ENCODE data around the gene VPS13A.
"Not testable (repeated sequence)": the region's sequence is repeated elsewhere in the genome, so short reads cannot be mapped to it uniquely, and the experiment has no call there.

VPS13A gene

DNA sequence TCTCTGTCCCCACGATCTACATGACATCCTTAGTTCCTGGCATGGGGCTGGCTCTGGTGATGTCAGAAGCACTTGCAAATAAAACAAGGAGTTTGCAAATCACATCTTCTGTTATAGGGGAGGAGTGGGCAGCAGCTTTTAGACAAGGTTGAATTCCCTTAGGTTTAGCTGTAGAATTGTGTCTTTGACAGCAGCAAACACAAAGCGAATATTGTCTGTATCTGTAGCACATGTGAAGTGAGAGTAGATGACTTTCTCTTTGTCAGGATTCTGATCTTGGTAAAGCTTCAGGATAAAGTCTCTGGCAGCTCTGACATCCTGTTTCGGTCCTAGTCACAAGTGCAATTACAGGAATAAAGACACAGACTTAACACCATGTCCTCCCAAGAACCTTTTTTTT is 246.5 kb downstream of the VPS13A start:
- no peak for DNase-seq (ENCODE audit: low read depth, low spot score)

DNA sequence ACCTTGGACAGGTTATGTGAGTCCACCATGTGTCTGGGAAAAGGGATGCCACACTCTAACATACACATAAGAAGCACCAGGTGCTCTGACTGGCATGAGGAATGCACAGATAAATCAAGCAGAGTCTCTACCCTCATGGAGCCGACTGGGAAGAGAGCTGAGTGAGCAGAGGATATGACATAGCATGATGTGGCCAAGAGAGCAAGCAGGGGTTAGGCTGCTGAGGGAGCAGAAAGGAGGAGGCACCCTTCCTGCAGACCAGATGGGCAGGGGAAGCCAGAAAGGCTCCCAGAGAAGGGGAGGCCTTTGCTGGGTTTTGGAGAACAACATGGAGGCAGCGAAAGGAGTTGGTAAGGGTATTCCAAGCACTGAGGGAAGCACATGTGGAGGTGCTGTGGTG is 247.7 kb downstream of the VPS13A start:
- DNase-seq (ENCODE audit: low read depth, low spot score) = no peak

DNA sequence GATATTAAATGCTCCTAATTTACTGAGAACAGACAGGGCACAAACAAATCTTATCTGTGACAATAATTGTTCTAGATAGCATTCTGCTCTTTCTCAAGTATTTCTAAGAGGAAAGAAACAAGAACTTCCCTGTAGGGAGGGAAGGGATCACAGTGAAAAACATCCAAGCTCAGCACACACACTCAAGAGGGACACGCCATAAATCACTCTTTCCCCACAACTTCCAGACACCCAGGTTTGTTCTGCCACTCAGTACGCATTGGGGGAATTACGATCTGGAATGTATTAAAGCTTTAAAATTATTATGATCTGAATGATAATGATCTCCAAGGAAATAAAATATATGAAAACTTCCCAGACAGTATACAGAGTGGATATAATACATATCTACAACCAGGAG is 249.4 kb downstream of the VPS13A start:
- DNase-seq (ENCODE audit: low read depth, low spot score) = no peak

DNA sequence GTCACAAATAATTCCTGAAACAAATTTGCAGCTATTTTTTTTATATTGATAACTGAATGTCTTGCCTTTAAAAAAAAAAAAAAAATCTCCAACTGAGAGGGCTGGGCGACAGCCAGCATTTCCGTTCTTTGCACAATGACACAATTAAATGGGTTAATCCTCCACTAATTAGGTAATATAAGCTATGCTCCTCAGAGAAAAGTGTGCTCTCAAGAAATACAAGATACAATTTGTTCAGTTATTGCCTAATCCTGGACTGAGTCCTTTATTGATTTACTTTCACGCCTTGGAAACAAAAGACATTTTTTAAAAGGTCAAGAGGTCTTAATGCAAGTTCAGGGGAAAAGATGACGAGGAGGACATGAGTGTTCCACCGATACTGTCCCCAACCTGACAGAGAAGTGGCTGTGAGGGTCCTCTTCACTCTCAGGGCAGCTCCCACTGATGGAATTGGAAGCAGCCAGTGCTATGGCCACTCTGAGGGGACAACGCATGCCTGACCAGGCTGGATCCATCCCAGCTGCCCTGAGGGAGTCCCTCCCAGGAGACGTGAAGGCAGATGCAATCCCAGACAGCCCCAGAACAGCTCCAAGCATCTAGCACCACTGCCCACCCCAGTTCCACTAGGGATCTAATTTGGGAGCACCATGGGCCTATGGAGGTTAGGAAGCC is 250.1 kb downstream of the VPS13A start:
- no peak for DNase-seq (ENCODE audit: low read depth, low spot score)

DNA sequence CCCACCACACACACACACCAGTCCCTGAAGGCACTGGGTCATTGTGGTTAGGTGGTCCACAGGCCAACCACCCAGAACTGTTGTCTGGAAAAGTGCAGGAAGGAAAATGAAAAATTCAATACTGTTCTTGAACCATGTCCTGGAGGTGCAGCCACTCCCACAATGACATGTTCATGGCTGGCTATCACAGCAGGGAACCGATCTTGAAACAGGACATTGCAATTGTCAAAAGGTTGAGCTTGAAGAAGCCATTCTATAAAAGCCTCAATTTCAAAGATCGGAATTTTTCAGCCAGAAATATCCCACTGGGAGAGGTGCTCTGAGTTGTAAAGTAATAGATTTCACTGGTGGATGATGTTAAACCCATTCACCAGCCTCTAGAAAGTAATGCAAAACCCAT is 252.6 kb downstream of the VPS13A start:
- DNase-seq (ENCODE audit: low read depth, low spot score) = no peak

DNA sequence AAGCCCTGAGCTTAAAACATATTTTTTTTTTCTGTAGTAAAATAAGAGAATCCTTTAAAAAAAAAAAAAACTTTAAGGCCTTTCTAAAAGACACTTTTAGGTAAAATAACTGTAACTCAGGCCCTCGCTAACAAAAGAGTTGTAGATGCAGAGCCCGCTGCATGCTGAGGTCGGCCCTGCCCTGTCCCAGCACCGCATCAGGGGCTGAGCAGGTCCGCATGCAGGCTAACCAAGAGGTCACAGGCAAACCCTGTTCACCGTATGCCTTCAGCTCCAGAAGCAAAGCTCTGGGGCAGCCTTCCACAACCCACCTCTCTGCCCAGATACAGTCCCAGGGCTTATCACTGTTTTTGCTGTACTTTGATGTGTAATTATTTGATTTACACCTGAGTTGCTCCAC is 254.7 kb downstream of the VPS13A start:
- DNase-seq (ENCODE audit: low read depth, low spot score) = no peak

DNA sequence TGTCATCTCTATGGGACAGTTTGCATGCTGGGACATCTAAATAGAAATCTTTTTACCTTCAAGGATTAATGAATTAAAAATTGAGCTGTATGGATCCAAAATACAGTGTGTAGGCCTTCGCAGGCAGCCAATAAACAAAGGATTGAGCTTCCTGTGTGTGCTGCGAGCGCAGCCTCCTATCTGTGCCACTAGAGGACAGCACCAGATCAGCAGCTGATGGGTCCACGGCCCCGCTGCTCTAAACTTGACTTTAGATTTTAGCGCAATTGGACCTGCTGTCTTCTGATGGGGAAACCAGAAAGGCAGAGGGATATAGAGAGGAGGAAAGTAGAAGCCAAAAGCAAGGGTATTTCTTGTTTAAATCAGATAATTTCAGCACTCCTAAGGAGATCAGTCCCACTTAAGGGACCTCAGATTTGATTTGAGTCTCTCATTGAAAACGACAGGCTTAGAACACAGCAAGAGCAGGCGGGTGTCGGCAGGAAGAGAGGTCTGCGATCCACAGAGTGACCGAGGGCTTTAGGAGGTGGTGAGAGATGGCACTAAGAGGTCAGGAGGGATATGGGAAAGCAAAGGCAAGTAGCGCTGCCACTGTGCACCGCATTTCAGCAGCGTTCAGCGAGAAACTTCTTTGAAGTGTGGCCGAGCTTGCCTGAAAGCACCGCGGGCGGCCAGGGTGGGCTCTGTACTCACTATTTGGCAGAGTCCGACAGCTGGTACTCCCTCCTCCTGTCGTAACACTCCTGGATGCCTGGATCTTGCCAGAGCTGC is 256.5 kb downstream of the VPS13A start:
- no peak for DNase-seq (ENCODE audit: low read depth, low spot score)

DNA sequence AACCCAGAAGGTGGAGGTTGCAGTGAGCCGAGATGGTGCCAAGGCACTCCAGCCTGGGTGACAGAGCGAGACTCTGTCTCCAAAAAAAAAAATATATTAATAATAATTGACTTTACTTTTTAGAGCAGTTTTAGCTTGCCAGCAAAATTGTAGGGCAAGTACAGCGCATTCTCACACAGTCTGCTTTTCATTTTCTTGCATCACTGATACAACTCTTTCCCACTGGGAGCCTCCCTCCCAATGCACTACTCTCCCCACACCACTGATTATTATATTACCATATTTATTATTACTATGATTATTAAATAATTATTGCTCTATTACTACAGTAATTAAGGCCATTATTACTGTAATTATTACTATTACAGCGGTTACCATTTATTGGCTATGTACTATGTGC is 257.9 kb downstream of the VPS13A start:
- DNase-seq (ENCODE audit: low read depth, low spot score) = no peak

DNA sequence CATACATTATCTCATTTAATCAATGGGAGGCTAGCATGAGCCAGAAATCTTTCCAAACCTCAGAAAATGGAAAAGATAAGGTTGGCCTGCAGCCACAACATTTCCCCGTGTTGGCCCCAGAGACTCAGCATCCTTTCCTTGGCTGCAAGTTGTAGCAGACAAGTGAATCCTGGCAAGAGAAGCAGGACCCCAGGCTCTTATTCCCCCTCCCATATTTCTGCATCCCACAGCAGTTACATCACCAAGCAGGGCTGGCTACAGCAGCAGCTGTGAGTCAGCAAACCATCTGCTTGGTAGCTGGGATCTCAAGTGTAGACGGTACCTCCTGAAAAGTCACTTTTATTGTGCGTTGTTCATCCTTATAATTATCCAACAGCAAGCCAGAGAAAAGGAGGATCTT is 258.4 kb downstream of the VPS13A start:
- no peak for DNase-seq (ENCODE audit: low read depth, low spot score)

DNA sequence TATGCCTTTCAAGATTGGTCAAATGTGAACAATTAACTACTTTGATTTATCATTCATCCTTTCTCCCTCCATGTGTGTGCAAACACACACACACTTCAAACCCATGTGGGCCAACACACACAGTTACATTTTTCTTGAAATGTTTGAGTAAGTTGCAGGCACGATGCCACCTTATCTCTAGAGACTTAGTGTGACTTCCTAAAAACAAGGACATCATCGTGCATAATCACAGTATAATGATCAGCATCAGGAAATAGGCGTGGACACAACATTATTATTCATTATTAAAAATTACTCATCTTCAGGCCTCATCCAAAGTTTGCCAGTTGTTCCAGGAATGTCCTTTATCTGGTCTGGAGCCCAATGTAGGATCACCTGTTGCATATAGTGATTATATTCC is 261.3 kb downstream of the VPS13A start:
- DNase-seq (ENCODE audit: low read depth, low spot score) = no peak

DNA sequence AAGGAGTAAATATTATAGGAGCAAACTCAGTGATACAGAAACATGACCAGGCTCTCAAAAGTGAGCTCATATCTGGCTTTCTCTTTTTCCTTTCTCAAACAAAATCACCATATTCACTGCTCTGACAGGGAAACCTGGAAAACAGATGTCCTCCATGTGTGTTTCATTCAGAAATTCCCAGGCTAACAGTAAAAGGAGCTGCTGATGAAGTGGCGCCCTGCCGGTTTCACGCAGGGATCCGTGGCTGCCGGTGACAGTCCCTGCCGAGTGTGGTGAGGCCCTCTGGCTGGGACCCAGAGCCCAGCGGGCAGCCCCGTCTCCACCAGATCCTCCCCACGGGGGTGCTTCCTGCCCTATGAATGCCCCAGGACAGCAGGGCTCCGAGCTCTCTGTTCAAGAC is 262.7 kb downstream of the VPS13A start:
- no peak for DNase-seq (ENCODE audit: low read depth, low spot score)

DNA sequence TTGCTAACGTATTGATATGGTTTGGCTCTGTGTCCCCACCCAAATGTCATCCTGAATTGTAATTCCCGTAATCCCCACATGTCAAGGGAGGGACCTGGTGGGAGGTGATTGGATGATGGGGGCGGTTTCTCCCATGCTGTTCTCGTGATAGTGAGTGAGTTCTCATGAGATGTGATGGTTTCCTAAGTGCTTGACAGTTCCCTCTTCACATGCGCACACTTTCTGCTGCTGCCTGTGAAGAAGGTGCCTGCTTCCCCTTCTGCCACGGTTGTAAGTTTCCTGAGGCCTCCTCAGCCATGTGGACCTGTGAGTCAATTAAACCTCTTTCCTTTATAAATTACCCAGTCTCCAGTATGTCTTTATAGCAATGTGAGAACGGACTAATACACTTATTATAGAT is 263.8 kb downstream of the VPS13A start:
- DNase-seq (ENCODE audit: low read depth, low spot score) = not testable (repeated sequence)

DNA sequence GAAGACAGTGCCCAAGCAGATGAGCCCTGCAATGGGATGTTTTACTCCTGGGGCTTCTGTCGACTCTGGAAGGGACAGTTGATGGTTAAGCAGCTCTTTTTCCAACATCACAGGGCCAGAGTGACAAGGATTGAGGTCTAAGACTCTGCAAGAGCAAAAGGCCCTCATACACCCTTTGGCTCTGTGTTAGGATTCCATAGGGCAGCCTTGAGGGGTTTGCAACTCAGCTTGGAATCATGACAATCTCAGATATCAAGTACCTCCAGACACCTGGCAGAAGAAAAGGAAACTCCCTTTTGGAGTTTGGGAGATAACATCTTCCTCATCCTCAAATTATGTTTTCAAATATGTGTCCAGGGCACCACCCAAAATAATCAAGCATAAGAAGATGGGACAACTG is 265.1 kb downstream of the VPS13A start:
- no peak for DNase-seq (ENCODE audit: low read depth, low spot score)

DNA sequence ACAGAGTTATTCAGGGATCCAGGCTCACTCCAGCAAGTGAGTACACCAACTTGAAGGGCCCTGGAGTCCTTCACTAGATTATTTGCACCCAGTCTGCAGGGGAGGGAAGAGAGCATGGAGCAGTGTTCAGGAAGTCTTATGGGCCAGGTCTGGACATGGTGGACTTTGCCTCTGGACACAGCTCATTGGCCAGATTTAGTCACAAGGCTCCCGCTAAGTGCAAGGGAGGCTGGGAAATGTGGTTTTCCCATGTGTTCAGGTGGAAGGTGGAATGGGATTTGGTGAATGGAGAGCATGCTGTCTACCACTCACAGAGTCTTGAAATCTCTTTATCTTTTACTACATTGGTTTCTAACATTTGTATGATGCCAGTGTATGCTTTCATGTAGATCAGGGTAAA is 270.3 kb downstream of the VPS13A start:
- DNase-seq (ENCODE audit: low read depth, low spot score) = no peak

DNA sequence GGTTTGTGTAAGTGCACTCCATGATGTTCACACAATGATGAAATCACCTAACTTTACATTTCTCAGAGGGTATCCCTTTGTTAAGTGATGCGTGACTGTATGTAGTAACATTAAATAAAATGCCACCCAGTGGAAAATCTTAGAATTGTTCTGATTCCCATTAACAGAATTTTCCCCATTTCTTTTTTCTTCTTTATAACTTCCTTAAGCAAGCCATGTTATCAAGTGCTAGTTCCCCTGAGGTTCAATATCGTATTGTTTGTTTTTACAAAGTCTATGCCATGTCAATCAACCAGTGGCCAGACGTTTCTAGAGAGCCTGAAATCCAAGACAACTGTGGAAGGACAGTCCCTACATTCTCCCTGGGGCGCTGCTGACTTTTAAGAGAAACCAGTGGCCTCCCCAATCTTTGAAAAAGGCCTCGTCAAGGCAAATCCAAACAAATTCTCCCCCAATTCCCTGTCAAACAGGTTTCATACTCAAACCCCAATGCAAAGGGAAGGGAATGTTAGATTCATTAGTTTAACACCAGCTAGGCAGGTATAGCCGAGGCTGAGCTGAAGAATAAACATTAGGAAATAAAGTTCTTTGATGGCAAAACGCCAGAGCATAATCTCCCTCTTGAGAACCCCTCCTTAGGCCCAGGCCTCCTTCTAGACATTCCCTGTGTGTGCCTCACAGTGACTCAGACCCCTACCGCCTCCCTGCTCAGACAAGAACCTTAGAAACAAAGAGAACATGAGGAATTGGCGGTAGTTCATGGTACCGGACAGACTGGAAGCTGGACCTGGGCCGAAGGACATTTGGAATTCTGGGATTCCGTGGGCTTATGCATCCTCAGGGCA is 272.1 kb downstream of the VPS13A start:
- no peak for DNase-seq (ENCODE audit: low read depth, low spot score)

DNA sequence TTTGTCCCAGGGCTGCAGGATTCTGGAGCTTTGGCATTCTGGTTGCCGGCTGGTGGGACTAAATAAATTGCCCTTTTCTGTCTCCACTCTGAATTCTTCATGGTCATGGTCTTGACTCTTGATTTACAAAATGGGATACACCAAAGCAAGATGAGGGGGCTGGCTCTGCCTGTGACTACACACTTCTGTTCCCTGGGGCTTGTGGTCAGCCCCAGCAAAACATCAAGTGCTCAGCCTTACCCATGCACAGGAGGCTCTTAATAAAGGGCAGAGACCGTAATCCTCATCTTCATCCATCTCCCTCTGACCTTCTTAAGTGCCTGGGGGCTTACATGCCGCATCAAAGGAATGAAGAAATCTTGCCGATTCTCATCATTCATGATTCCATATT is 272.7 kb downstream of the VPS13A start:
- no peak for DNase-seq (ENCODE audit: low read depth, low spot score)

DNA sequence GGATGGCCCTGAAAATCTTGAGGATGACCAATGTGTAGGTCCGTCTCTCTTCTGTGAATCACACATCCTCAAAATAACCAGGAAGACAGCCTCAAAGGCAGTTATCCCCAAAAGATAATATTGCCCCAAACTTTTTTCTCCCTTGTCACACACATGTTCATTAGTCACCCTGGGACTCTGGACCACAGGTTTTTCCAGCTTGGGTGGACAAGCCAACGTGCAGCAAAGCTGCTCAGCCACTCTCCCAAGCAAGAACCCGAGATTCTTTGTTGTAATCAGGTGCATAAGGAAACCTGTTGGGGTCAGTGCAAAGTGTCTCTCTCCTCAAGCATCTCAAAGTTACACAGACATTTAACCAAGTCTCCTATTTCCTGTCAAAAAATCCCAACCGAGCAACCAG is 274.2 kb downstream of the VPS13A start:
- DNase-seq (ENCODE audit: low read depth, low spot score) = no peak

DNA sequence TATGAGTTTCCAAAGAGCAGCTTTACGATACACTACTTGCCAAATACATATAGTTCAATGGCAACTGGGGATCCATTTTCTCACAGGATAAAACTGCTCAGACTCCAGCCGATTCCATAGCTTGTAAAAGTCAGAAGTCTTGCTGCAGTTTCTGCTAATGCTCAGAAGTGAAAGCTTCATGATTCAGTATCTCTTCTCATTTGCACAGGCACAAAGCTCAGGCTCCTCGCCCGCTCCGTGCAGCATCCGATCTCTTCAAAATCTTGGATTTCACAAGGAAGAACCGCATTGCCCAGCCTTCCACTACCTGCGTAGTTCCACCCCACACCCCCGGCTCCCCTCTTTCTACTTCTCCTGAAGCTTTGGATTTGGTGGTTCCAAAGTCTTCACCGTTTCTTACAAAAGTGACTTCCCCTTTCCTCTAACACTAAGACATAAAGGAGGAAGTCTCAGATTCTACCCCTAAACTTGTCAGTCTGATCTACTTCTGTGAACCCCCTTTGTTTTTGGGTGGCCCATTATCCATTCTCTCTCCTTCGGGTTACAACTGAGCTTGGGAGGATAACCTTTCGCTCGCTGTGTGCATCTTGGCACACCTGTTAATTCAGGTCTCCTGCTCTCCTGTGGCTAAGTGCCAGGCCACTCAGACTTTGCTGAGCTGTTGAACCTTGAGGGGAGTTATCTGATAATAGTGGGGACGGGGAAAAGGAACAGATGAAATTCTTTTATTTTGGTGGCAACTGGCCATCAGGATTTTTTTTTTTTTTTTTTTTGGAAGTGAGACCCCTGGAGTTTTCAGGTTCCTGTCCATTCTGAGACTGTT is 276.7 kb downstream of the VPS13A start:
- DNase-seq (ENCODE audit: low read depth, low spot score) = no peak

DNA sequence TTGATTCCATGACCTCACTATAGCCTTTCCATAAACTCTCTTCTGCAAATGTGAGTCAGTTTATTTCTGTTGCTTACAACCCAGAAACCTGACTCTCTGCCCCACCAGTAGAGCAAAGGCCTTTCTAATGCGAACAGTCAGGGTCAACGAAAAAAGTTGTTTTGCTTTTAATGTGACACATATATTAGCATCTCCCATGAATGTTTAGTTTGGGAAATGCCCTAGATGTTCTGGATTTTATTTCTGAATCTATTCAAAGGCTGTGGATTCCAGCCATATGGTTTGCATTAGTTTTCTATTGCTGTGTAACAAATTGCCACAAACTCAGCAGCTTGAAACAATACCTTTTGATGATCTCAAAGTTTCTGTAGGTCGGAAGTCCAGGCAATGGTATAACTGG is 277.3 kb downstream of the VPS13A start:
- DNase-seq (ENCODE audit: low read depth, low spot score) = no peak

DNA sequence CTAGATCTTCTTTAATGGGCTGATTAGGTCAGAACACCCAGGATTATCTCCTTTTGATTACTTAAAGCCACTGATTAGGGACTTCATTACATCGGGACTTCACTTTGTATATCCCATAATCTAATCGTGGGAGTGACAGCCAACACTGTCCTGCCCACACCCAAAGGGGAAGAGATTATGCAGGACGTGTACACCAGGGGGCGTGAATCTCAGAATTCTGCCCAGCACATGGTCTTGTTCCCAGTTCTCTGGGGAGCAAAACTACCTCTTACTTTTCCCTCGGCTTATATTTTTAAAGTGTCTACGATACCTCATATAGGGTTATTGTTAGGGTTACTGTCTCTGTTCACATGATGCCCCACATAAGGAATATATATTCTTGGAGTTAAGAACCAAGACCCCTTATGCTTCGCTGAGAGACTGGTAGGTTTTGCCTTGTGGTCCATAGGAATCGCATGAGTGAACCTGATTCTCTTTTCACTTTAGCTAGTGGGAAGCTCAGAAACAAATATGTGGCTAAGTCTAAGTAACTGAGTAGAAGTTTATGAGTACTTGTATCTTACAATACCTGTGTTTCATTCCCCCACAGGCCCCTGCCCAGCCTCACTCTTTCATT is 278.1 kb downstream of the VPS13A start:
- no peak for DNase-seq (ENCODE audit: low read depth, low spot score)

DNA sequence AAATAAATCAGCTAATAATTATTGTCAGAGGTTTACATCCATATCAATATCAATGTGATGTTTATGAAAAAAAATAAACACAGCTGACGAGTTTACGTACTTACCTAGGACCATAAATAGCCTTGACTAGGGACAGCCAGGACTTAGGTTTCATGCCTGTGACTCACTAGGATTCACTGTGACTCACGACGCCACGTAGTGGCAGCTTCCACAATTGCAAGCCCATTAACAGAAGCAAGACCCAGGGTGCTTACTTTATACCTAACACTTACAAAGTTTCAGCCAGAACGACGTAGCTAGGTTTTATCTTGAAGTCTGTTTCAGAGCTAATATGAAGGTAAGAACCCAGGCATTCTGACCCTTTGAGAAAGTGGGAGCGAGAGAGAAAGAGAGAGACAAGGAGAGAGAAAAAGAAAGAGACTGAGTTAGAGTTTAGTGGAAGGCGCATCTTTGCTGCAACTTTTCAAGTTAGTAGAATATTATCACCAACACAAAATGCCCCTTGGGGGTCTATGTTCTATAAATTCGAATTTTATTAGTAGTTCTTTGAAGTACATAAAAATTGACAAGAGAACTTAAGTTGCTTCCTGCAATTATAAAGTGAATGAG is 279.6 kb downstream of the VPS13A start:
- DNase-seq (ENCODE audit: low read depth, low spot score) = peak; percentile 67
